ENCODE measurements around the gene SLMAP. TPM values are rescaled to one million over a fixed set of nuclear protein-coding genes. Genes with fewer than 3 reads are reported as not detected.

The SLMAP gene
- total RNA-seq, 1 donor from 2014 or later = 71.4 TPM

- TF ChIP-seq EZH2 (IDR thresholded peaks at IDR 0.05; ENCODE audit: insufficient read depth, low read length) = no peak
- TF ChIP-seq CTCF (IDR thresholded peaks at IDR 0.05; ENCODE audit: insufficient read depth, low read depth, low read length) = no peak
- H3K9ac ChIP-seq (ENCODE audit: low read length) = no peak overlapping the region
- Mint-ChIP-seq H3K27ac (ENCODE audit: unreplicated experiment) (no peak overlapping the region), H3K9me3 (ENCODE audit: unreplicated experiment) (no peaks in the 10 kb centered on the region), H3K36me3 (ENCODE audit: low read depth, unreplicated experiment) (peaks cover 2% of the 10 kb centered on the region), H3K27me3 (ENCODE audit: low read depth, unreplicated experiment) (no peaks in the 10 kb centered on the region), H3K4me3 (ENCODE audit: unreplicated experiment) (no peak overlapping the region), H3K4me1 (ENCODE audit: low read depth, unreplicated experiment) (no peaks in the 10 kb centered on the region)
- no peak overlapping the region for H3K27ac ChIP-seq (ENCODE audit: low read depth, low read length)
- H4K20me1 ChIP-seq (ENCODE audit: insufficient read depth, low read length) = no peaks in the 10 kb centered on the region
- DNase-seq (ENCODE audit: low read depth) (no peak), FAIRE-seq (no peak)
- no peak overlapping the region for H3K4me2 ChIP-seq (ENCODE audit: low read length)
- H3K4me1 ChIP-seq (ENCODE audit: insufficient read depth, low read length) = no peaks in the 10 kb centered on the region
- H3K36me3 ChIP-seq (ENCODE audit: insufficient read depth, low read length) = no peaks in the 10 kb centered on the region
- H3K79me2 ChIP-seq (ENCODE audit: insufficient read depth, low read length) = no peaks in the 10 kb centered on the region
- no peaks in the 10 kb centered on the region for H3K27me3 ChIP-seq (ENCODE audit: insufficient read depth, low read length)
- no peaks in the 10 kb centered on the region for H3K9me3 ChIP-seq (ENCODE audit: insufficient read depth, low read depth, low read length)
- H3K4me3 ChIP-seq (ENCODE audit: insufficient read depth, low read depth, low read length) = no peak overlapping the region
- no peak overlapping the region for H2AFZ ChIP-seq (ENCODE audit: low read depth, low read length)
Measured at GRCh38 chr3:57934373-57934772, 178.3 kb downstream of the SLMAP start.

GRCh38 chr3:57935539-57935938 lies 179.4 kb downstream of the SLMAP start:
- Histone ChIP-seq H3K9ac (ENCODE audit: low read length) (no peak overlapping the region), H3K4me1 (ENCODE audit: insufficient read depth, low read length) (no peaks in the 10 kb centered on the region), H2AFZ (ENCODE audit: low read depth, low read length) (no peak overlapping the region), H3K27me3 (ENCODE audit: insufficient read depth, low read length) (no peaks in the 10 kb centered on the region), H3K36me3 (ENCODE audit: insufficient read depth, low read length) (no peaks in the 10 kb centered on the region), H3K4me2 (ENCODE audit: low read length) (no peak overlapping the region), H3K79me2 (ENCODE audit: insufficient read depth, low read length) (no peaks in the 10 kb centered on the region), H3K4me3 (ENCODE audit: insufficient read depth, low read depth, low read length) (no peak overlapping the region), H3K9me3 (ENCODE audit: insufficient read depth, low read depth, low read length) (no peaks in the 10 kb centered on the region), H4K20me1 (ENCODE audit: insufficient read depth, low read length) (no peaks in the 10 kb centered on the region), H3K27ac (ENCODE audit: low read depth, low read length) (no peak overlapping the region)
- Mint-ChIP-seq H3K4me1 (ENCODE audit: low read depth, unreplicated experiment) (no peaks in the 10 kb centered on the region), H3K27ac (ENCODE audit: unreplicated experiment) (no peak overlapping the region), H3K9me3 (ENCODE audit: unreplicated experiment) (no peaks in the 10 kb centered on the region), H3K4me3 (ENCODE audit: unreplicated experiment) (no peak overlapping the region), H3K36me3 (ENCODE audit: low read depth, unreplicated experiment) (peaks cover 2% of the 10 kb centered on the region), H3K27me3 (ENCODE audit: low read depth, unreplicated experiment) (no peaks in the 10 kb centered on the region)
- TF ChIP-seq CTCF (IDR thresholded peaks at IDR 0.05; ENCODE audit: insufficient read depth, low read depth, low read length) (no peak), EZH2 (IDR thresholded peaks at IDR 0.05; ENCODE audit: insufficient read depth, low read length) (no peak)
- no peak for DNase-seq (ENCODE audit: low read depth)
- no peak for FAIRE-seq

DNA sequence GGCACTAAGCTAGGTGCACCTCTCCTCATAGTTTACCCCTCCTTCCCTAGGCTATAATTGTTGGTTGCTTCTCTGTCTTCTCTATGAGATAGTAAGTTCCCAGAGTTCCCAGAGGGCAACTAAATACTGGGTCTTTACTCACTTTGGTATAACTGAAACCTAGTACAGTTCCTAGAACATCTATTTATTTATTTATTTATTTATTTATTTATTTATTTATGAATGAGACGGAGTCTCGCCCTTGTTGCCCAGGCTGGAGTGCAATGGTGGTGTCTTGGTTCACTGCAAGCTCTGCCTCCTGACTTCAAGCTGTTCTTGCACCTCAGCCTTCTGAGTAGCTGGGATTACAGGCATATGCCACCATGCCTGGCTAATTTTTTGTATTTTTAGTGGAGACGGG lies 181.0 kb downstream of the SLMAP start:
- Histone ChIP-seq H4K20me1 (ENCODE audit: insufficient read depth, low read length) (no peaks in the 10 kb centered on the region), H3K79me2 (ENCODE audit: insufficient read depth, low read length) (no peaks in the 10 kb centered on the region), H2AFZ (ENCODE audit: low read depth, low read length) (no peak overlapping the region), H3K4me2 (ENCODE audit: low read length) (no peak overlapping the region), H3K4me1 (ENCODE audit: insufficient read depth, low read length) (no peaks in the 10 kb centered on the region), H3K27ac (ENCODE audit: low read depth, low read length) (no peak overlapping the region), H3K27me3 (ENCODE audit: insufficient read depth, low read length) (no peaks in the 10 kb centered on the region), H3K4me3 (ENCODE audit: insufficient read depth, low read depth, low read length) (no peak overlapping the region), H3K9ac (ENCODE audit: low read length) (no peak overlapping the region), H3K9me3 (ENCODE audit: insufficient read depth, low read depth, low read length) (no peaks in the 10 kb centered on the region), H3K36me3 (ENCODE audit: insufficient read depth, low read length) (no peaks in the 10 kb centered on the region)
- Mint-ChIP-seq H3K27me3 (ENCODE audit: low read depth, unreplicated experiment) (no peaks in the 10 kb centered on the region), H3K4me3 (ENCODE audit: unreplicated experiment) (no peak overlapping the region), H3K4me1 (ENCODE audit: low read depth, unreplicated experiment) (no peaks in the 10 kb centered on the region), H3K27ac (ENCODE audit: unreplicated experiment) (no peak overlapping the region), H3K36me3 (ENCODE audit: low read depth, unreplicated experiment) (peaks cover 9% of the 10 kb centered on the region), H3K9me3 (ENCODE audit: unreplicated experiment) (no peaks in the 10 kb centered on the region)
- TF ChIP-seq CTCF (IDR thresholded peaks at IDR 0.05; ENCODE audit: insufficient read depth, low read depth, low read length) = no peak
- no peak for TF ChIP-seq EZH2 (IDR thresholded peaks at IDR 0.05; ENCODE audit: insufficient read depth, low read length)
- no peak for DNase-seq (ENCODE audit: low read depth)
- FAIRE-seq = no peak
